Measurements from ENCODE around the gene CASK. TPM values are rescaled to one million over a fixed set of nuclear protein-coding genes. Genes with fewer than 3 reads are reported as not detected.

CASK gene, protein sequence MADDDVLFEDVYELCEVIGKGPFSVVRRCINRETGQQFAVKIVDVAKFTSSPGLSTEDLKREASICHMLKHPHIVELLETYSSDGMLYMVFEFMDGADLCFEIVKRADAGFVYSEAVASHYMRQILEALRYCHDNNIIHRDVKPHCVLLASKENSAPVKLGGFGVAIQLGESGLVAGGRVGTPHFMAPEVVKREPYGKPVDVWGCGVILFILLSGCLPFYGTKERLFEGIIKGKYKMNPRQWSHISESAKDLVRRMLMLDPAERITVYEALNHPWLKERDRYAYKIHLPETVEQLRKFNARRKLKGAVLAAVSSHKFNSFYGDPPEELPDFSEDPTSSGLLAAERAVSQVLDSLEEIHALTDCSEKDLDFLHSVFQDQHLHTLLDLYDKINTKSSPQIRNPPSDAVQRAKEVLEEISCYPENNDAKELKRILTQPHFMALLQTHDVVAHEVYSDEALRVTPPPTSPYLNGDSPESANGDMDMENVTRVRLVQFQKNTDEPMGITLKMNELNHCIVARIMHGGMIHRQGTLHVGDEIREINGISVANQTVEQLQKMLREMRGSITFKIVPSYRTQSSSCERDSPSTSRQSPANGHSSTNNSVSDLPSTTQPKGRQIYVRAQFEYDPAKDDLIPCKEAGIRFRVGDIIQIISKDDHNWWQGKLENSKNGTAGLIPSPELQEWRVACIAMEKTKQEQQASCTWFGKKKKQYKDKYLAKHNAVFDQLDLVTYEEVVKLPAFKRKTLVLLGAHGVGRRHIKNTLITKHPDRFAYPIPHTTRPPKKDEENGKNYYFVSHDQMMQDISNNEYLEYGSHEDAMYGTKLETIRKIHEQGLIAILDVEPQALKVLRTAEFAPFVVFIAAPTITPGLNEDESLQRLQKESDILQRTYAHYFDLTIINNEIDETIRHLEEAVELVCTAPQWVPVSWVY
- 23.5 and 87.7 TPM in 2 replicates for total RNA-seq

DNA sequence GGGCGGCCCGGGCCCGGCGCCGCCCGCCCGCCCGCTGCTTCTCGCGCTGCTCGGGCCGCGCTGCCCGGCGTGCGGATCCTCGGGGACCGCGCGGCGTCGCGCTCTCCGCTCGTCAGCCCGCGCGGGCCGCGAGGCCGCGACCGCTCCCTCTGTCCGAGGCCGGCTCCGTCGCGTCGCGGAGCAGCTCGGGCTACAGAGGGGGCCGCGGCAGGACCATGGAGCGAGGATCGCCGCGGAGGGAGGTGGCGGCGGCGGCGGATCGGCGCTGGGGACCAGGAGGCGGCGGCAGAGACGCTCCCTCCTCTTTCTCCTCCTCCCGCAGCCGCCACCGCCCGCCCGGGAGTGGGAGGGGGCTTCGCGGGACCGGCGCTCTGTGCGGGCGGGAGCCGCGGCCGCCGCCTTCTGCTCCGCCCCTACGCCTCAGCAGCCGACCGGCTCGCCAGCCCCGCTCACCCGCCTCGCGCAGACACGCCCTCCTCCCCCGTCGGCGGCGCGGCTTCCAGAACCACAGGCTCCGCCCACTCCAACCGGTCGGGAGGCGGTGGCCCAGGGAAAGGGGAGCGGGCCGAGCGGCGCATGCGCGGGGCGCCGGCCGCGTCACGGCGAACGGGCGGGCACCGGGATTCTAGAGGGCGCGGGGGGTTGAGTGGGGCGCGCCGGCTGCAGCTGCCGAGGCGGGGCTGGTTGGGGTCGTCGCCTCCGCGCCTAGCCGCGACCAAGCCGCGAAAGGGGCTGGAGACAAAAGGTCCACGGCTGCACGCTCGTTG is at the start of gene CASK:
Gene CASK, minus strand, starts transcription at position 344 of the 767 bp plus-strand sequence. CDS start 566 bp downstream, outside the sequence.

DNA sequence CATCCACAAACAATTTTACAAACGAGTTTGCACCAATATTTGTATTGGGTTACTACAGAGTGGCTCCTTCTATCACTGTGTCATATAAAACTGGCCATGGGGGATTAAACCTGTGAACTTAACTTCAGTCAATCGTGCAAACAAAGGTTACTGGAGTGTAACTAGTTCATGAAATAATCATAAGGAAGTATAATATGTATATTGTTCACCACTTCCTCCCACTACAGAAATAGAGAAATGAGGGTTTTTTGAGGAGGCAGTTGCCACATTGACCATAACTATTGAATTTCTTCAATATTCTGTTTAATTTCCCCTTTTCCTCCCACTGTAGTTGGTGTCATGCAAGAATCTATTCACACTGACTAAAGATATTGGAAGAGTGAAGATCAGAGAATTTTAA is 199.5 kb downstream of the CASK start, which contains the start of gene GPR82:
Gene GPR82, plus strand, starts transcription at position 356 of the 400 bp plus-strand sequence. CDS start 2,846 bp downstream, outside the sequence.

DNA sequence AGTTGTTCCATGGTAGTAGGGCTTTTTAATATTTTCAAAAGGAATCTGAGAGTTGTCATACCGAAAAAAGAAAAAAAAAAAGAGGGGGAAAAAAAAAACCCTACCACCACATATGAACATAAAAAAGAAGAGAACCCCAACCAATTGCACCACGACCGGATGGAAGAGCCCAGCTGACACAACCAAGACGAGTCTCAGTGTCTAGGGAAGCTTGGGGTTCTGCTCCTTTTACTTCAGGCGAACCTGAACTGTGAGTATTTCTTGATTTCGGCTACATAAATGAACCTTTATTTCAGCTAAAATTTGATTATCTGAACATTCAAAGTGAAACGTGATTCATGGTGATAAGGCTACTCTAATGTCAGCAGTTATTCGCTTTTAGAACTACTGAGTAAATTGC is 234.5 kb downstream of the CASK start, which contains the start of gene GPR34:
Gene GPR34, plus strand, starts transcription at position 139 of the 400 bp plus-strand sequence. CDS start 6,661 bp downstream, outside the sequence.

Other genes with a start within 250 kb of the CASK start
- gene GPR34, start 234.6 kb downstream of the CASK start, total RNA-seq = not detected in 2 replicates
- gene GPR82, start 199.4 kb downstream of the CASK start, total RNA-seq = not detected in 2 replicates

Measured in cardiac ventricle fibroblast (primary cell).